Stimulated activated CD8-positive, alpha-beta memory T cell treated with anti-CD3 and anti-CD28 coated beads, Interleukin-15, amount 100 ng/mL, for 4 hours (primary cell): ENCODE data around the gene NKIRAS1.
"Not testable (repeated sequence)": the region's sequence is repeated elsewhere in the genome, so short reads cannot be mapped to it uniquely, and the experiment has no call there.

Source experiments
- DNase-seq, 2 donors: peaks; one replicate each; pipeline ENCODE4 v3.0.0-alpha.2; 2020; ENCODE audit warnings: low read depth in 2 of 2

Gene NKIRAS1

DNA sequence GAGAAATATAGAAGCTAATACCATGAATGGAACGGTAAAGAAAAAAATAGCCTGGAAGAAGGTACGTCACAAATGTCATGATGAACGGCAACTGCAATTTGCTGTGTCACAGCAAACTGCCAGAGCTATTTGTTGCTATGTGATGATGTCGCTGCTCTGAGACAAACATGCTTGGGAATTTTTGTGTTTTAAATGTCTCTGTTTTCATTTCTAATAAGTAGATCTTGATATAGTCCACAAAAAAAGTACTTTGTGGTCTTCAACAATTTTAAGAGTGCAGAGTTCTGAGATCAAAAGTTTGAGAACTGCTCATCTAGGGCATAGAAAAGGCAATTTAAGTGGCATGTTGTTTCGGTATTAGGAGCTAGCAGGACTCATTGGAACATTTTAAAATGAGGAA, 24.0 kb upstream of the NKIRAS1 start:
- no peak for DNase-seq

DNA sequence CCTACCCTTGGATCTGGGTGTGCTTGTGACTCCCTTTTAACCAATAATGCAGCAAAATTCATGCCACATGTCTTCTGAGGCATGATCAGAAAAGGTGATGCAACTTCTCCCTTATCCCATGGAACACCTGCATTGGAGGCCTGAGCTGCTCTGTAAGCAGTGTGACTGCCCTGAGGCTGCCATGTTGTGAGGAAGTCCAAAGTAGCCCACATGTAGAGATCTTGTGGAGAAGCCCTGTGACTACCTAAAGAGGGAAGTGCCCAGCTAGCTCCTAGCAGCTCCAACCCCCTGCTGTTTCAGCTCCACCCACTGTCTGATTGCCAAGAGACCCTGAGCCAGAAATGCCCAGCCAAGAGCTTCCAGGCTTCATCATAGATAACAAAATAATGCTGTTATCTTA, 21.9 kb upstream of the NKIRAS1 start:
- DNase-seq = no peak

DNA sequence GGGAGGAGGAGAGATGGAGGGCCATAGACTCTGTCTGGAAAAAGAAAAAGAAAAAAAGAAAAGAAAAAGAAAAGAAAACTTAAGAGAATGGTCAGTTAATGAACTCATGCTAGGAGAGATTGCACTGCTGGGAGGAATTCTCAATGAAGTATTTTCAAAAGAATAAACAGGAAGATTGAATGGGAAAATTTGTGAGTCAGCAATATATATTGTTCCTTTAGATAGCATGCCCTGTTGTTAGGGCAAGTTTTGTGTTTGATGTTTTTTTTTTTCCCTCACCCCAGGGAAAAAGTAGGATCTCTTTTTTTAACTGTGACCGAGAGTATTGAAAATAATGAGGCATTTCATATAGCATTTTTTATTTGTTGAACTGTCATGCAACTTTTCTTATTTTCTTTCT, 20.5 kb upstream of the NKIRAS1 start:
- DNase-seq = no peak

DNA sequence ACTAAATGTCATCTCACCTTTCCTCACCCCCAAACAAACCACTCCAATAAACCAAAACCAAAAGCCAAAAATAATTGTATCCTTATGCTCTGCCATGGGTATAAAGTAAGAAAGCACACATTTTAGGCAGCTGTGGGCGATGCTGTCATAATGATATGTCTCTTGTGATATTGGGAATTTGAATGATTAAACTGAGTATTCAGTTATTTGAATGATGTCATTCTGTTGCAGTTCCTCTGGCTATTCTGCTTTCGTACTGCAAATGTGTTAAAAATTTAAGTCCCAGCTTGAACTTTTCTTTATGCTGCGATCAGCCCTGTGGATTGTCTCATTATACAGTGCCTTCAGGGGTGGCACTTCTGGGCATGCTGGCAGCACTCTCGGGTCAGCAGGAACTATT, 17.5 kb upstream of the NKIRAS1 start:
- no peak for DNase-seq

DNA sequence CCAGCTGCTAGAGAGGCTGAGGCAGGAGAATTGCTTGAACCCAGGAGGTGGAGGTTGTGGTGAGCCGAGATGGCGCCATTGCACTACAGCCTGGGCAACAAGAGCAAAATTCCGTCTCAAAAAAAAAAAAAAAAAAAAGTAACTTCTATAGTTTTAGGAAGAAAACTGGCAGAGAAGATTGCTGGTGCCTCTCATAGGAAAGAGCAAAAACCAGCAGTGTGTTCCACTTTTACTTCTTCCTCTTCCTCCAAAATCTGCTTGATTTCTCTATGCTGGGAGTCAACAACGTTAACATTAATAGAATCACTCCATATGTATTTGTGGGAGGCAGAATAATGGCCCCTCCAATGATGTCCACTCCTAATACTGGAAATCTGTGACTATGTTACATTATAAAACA, 15.8 kb upstream of the NKIRAS1 start:
- no peak for DNase-seq

DNA sequence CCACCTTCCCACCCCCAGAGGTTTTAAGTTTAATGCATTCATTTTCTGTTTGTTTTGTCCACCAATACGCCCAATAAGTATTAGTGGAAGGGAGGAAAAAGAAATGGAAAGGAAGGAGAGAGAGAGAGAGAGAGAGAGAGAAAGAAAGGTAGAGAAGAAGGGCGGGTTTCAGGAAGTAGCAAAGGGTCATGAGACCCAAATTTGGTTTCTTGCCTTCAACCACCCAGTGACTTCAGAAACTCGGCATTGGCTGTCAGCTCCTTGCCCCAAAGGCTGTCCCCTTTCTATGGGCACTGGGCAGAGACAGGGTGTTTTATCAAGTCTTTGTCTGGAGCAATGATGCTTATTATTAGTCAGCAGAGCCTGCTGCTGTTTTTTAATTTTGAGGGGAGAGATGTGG, 14.8 kb upstream of the NKIRAS1 start:
- no peak for DNase-seq

DNA sequence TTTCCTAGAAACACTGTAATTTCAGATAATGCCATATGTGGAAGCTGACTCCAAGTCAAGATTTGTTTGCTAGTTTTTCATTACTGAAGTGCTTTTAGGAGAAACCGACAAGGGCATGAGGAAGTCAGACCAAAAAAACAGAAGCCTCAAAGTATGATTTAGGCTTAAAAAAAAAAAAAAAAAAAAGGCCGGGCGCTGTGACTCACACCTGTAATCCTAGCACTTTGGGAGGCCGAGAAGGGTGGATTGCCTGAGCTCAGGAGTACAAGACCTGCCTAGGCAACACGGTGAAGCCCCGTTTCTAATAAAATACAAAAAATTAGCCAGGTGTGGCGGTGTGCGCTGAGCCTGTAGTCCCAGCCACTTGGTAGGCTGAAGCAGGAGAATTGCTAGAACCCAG, 11.7 kb upstream of the NKIRAS1 start:
- DNase-seq = no peak

DNA sequence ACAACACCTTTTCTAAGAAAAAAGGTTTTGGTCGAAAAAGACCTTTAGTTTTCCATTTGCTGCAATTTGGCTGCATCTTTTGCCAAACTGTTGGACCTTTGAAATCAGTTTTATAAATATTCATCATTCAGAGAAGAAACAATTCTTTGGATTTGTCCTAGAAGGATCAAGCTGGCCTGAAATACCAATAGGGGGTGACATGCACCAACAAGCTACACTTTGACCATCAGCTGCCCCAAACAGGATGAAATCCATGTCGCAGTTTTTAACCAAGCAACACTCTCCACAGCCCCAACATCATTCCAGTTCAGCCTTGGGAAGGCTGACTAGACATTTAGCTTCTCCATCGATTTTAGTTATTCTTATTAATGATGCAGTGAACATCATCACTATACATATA, 9.9 kb upstream of the NKIRAS1 start:
- DNase-seq = no peak

DNA sequence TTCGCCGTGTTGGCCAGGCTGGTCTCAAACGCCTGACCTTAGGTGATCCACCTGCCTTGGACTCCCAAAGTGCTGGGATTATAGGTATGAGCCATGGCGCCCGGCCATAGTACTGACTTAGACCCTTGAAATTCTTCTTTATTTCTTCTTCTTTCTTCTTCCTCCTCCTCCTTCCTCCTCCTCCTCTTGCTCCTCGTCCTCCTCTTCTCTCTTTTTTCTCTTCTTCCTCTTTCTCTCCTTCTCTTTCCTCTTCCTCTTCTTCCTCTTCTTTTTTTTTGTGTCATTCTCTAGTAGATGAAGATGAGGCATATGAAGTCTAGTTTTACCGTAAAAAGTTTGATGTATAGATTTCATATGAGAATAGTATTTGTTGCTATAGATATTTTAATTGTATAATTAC, 9.5 kb upstream of the NKIRAS1 start:
- no peak for DNase-seq

DNA sequence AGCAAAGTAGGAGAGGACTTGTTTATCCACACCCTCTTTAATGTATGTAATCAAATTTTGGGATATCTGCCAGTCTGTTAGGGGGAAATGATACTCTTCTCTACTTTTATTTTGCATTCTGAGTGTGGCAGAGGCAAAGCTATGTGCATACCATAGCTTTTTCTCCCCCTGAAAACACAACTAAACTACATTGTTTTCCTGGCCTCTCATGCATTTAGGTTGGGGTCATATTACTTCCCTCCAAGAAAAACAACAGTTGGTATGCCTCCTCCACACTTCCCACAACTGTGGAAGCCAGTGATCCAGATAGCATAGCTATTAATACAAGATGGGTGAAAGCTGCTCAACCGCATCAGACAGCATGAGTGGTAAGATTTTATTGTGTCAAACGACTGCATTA, 7.0 kb upstream of the NKIRAS1 start:
- no peak for DNase-seq

DNA sequence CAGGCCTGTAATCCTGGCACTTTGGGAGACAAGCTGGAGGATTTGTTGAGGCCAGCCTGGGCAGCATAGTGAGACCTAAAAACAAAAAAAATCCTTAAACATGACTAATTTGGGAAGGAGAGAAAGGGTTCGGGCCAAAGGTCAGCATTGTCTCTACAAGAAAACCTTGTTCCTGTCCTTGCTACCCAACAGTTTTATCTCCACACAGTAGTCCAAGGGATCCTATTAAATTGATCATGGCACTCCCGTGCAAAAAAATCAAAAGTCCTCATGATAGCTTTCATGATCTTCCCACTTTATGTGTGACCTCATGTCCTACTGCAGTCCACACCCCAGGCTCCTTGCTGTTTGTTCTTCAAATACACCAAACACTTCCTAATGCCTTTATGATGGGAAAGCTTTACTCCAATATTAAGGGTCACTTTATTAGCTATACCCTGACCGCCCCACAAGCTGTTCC, 4.3 kb upstream of the NKIRAS1 start:
- DNase-seq = no peak

DNA sequence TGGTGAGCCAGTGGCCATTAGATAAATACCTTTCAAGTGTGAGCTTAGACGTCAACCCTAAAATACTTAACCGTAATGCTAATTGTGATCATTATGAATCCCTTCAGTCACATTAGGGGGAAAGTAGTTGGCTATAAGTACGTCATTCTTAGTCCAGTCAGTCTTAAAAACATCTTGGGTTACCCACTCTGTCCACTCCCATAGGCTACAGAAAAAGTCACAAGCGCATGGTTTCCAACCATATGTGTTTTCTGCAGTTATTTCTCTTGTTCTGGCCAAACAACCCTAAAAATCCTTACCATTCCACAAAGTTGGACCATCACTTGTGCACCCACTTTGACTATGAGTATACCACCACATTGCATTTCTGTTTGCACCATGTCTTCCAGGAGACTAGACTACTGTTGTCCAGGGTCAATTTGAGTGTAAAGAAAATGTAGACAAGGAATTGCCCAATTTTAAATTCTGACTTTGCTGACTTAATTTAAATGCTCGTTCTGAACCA, 3.4 kb upstream of the NKIRAS1 start:
- DNase-seq = no peak

DNA sequence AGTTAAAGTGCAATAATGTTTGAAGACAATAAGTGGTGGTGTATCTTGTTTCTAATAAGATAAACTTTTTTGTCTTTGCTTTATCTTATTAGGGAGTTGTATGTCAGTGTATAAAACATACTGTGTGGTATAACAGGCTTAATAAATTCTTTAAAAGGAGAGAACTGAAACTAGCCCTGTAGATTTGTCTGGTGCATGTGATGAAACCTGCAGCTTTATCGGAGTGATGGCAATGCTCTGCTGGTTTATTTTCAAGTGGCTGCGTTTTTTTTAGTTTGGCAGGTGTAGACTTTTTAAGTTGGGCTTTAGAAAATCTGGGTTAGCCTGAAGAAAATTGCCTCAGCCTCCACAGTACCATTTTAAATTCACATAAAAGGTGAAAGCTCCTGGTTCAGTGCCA, 2.8 kb upstream of the NKIRAS1 start:
- DNase-seq = no peak

DNA sequence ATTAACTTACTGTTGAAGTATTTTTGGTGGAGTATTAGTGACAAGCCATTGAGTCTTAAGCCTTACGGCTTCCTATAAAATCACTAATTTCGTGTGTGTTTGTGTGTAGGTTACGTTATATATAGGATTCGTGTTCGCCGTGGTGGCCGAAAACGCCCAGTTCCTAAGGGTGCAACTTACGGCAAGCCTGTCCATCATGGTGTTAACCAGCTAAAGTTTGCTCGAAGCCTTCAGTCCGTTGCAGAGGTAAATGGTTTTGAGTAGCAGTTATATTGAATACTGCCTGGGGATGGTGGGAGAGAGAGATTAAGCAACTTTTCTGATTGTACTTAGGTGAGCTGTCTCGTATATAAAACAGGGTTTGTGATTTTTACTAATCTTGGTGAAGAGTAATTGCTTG, 1.5 kb upstream of the NKIRAS1 start:
- not testable (repeated sequence) for DNase-seq

DNA sequence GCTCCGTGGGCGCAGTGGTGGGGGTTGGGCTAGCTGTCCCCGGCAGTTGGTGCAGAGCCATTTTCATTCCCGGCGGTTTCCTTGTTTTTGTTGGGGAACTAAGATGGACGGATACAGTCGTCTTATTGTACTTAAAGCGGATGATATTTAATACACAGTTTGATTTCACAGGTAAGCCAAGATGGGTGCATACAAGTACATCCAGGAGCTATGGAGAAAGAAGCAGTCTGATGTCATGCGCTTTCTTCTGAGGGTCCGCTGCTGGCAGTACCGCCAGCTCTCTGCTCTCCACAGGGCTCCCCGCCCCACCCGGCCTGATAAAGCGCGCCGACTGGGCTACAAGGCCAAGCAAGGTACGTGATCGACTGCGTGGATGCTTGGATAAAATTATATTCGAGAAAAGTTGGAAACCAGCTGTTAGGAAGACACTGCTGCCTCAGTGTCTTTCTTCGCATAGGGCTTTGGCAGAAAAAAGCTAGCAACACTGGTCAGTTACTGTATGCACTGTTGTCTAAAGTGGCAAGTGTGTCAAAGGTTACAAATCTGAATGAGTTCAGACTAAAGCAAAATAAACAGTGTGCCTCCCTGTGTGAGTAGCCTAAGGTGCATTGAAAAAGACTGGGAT, 1.0 kb upstream of the NKIRAS1 start:
- DNase-seq = not testable (repeated sequence)

DNA sequence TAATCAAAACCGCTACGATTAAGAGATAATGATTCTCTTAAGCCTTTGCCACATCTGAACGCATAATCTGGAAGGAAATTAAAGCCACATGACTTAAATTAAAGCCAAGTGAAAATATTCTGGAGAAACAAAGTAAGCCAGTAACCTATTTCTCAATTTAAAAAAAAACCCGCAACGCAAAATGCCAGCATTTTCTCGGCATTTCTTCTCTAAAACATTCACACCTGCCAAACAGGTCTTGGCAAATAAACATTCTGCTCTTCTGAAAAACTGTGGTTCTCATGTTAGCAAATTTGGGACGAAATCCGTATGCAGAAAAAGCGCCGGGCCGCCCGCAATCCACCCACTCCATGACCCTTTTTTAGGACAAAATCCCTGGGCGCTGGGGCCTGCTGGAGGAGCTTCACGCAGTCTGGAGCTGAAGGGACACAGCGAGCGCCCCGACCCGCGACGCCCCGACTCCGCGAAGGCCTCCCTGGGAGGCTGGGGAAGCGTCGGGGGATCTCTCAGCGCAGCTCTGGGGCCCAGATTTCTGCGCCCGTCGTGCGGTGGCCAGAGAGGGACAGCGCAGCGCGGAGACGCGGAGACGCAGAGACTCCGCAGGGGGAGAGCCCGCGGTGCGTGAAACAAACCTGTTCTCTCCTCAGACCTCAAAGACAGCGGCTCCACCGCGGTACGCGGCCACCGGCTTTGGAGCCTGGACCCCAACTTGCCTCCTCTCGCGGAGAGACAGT, 471 bp downstream of the NKIRAS1 start:
- no peak for DNase-seq

DNA sequence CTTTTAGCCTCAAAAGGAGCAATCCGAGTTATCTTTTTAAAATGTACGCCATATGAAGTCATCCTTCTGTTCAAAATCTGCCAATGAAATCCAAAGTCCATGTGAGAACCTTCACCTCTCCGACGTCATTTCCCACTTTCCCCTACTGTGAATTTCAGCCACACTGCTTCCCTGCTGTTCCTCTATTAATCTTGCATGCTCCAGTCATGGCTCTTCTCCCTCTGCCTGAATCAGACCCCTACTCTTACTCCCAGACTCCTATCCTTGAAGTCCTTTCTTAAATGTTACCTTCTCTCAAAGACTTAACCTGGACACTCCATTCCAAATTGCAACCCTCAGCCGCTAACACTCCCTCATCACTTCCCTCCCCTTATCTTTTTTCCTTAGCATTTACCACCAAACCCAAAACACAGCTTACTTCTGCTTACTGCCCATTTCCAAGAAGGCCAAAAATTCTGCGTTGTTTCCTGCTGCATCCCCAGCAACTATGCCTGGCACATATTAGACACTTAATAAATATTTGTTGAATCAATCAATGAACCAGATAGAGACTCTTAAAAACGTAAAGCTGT, 1.2 kb downstream of the NKIRAS1 start:
- DNase-seq = no peak

DNA sequence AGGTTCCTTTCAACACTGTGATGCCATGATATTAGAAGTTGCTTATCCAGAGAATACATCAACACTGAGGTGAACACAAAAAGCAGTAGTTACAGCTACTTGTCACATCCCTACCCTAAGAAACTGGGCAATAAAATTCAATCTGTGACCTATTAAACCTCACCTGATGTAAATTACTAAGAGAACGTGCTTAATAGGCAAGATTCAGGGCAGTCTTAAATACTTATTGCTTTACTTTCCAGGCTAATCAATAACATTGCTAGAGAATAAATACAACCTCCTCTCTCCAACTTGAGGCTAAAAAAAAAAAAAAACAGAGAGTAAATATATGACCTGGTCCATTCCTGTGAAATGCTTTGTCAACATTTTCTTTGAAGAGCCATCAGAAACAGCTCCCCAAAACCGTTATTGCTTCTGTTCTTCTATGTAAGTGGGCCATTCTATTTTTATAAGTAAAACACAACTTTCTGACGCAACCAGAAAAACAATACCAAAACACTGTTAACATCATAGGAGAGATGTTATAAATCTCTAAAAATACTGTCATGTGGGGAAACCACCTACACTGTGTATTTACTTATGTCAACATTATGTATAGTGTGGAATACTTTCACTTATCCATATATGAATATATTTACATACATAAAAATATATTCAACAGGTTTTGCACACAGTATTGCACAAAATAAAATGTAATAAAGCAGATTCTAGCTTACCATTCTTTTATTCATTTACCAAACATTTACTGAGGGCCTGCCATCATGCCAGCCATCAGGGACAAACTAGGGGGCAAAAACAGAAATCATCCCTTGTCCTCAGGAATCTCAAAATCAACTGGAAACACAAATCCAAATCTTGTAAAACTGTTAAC, 2.7 kb downstream of the NKIRAS1 start:
- DNase-seq = no peak

DNA sequence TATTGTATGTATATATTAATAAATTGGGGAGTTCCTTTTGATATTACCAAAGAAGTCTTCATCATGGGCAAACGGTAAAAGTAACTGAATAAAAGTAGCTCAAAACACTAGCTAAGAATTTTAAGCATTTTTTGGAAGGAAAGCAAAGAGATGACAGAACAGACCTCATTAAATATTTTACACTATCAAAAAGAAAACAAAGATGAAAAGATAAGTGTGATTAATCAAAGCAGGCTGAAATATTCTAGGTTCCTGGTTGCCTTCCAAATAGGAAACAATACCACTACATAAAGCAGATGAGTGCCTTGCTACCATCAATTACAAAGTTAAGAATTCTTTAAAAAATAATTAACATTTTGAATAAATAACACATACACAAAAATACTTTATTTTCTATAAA, 3.6 kb downstream of the NKIRAS1 start:
- no peak for DNase-seq

DNA sequence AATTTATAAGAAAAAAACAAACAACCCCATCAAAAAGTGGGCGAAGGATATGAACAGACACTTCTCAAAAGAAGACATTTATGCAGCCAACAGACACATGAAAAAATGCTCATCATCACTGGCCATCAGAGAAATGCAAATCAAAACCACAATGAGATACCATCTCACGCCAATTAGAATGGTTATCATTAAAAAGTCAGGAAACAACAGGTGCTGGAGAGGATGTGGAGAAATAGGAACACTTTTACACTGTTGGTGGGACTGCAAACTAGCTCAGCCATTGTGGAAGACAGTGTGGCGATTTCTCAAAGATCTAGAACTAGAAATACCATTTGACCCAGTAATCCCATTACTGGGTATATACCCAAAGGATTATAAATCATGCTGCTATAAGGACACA, 4.5 kb downstream of the NKIRAS1 start:
- DNase-seq = not testable (repeated sequence)

DNA sequence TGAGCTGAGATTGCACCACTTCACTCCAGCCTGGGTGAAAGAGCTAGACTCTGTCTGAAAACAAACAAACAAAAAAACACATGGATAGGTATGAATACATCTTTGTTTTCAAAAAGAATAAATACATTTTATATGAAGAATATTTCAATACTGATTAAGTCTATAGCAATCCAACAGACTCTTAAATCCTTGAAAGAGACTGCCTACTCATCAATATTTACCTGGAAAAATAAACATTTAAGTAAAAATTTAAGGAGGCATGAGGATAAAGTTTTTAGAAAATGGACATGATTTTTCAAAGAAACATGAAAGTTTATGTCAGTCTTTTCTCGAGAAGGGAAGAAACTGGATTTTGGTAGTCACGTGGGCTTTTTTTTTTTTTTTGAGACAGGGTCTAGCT, 5.4 kb downstream of the NKIRAS1 start:
- DNase-seq = no peak

DNA sequence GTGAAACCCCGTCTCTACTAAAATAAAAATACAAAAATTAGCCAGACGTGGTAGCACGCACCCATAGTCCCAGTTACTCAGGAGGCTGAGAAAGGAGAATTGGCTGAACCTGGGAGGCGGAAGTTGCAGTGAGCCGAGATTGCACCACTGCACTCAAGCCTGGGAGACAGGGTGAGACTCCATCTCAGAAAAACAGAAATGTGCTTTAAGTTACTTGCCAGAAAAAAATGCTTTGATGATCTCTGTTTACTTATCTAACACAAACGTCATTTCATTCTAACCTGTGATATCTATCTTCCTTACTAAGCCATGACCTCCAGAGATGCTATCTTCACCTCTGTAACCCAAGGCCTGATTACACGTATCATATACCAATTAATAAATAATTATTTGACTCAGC, 7.4 kb downstream of the NKIRAS1 start:
- no peak for DNase-seq
